GM19452 (cell line): Measurements from ENCODE around the gene ATP1B3.
"Not testable (repeated sequence)": the region's sequence is repeated elsewhere in the genome, so short reads cannot be mapped to it uniquely, and the experiment has no call there.

Source experiments
- ATAC-seq: cut with Tn5 transposase; IDR thresholded peaks from one replicate; pipeline ENCODE4 v1.9.1; 2021; ENCODE audit not compliant: unreplicated experiment

The ATP1B3 gene

DNA sequence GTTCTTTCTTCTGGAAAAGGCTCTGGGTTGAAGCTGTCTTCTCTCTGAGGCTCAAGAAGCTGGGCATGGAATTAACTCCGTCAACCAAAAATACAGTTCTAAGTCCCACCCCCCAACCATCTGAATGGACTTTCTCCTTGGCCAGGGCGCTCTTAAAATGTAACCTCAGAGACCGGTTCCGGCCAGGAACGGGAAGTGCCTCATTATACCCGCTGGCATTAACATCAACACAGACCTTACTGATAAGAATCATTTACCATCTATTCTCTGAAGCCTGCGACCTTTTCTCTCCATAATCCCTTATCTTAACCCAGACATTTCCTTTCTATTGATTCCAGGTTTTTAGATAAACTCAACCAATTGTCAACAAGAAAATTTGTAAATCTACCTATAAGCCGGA, 64.7 kb downstream of the ATP1B3 start:
- no peak for ATAC-seq

DNA sequence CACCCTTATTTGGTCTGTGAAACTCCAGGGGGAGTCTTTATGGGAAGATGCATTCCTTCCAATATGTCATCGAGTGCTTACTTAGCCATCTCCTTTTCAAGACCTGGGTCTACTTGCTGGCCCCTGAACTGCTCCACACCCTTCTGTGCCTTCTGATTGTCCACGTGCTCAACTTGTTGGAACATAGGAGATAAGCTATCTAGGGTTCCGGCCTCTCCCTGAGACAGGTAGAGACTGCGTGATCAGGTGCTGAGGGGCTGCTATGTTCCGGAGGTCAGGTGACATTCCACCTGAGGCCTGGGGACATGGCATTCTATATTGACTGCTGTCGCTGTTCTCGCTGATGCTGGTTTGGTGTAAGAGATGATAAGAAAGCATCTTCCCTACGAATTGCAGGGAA, 65.6 kb downstream of the ATP1B3 start:
- ATAC-seq = no peak

DNA sequence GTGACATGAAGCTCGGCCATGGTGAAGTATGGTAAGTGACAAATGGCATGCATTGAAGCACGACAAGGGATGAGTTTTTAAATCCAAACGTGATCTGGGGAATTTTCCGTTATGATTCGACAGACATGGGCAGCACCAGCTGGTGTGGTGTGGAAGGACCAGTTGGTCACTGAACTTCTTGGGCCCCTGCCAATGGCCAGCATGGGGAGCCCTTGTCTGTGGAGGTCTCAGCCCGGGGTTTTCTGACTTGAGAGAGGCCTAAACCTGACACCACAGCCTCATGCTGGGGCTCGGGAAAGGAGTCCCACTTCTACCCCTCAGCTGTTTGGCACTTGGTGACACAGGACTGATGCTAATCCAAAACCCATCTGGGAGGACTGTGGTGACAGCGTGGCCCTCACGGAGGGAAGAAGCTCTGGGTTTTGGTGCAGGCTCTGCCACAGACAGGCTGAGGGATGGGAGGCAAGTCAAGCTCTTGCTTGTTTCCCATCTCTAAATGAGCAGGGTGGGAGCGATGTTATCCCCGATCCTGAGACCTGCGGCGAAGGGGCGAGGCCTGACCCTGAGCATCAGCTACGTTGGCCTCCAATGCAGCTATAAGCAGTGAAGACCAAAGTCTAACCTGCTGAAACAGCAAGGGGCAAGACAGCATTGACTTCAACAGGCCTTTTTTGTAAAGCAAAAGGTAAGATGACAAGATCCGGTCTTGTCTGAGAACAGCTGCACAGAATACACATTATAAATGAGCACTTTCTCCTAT, 69.5 kb downstream of the ATP1B3 start:
- ATAC-seq = no peak

DNA sequence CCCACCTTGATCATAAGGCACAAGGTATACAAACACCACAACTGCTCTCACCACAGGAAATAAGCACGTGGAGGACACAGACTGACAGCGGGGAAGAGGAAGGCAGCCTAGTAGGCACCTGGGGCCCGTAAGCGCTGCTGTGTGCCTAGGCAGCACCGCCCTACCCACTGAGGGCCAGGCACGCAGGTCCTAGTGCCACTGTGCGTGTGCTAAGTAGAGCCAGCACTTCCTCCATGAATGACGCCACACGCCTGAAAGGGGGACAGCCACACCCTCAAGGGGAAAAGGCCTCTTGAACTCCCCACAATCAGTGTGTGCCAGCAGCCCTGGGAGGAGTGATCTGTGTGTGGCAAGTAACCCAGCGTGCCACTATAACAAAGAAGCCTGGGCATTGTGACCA, 73.0 kb downstream of the ATP1B3 start:
- ATAC-seq = no peak

DNA sequence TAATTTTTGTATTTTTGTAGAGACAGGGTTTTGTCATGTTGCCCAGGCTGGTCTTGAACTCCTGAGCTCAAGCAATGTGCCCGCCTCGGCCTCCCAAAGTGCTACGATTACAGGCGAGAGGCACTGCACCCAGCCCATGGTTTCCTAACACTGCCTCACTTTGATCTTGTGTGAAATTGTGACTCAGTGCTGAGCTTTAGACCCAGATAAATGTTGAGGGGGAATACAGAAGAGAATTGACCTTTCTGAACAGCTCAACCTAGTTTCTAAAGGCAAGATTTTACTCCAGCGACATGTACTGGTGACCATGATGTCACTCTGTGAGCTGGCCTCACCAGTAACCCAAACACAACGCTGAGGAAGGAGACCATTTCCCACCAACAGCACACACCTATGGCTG, 73.5 kb downstream of the ATP1B3 start:
- no peak for ATAC-seq

DNA sequence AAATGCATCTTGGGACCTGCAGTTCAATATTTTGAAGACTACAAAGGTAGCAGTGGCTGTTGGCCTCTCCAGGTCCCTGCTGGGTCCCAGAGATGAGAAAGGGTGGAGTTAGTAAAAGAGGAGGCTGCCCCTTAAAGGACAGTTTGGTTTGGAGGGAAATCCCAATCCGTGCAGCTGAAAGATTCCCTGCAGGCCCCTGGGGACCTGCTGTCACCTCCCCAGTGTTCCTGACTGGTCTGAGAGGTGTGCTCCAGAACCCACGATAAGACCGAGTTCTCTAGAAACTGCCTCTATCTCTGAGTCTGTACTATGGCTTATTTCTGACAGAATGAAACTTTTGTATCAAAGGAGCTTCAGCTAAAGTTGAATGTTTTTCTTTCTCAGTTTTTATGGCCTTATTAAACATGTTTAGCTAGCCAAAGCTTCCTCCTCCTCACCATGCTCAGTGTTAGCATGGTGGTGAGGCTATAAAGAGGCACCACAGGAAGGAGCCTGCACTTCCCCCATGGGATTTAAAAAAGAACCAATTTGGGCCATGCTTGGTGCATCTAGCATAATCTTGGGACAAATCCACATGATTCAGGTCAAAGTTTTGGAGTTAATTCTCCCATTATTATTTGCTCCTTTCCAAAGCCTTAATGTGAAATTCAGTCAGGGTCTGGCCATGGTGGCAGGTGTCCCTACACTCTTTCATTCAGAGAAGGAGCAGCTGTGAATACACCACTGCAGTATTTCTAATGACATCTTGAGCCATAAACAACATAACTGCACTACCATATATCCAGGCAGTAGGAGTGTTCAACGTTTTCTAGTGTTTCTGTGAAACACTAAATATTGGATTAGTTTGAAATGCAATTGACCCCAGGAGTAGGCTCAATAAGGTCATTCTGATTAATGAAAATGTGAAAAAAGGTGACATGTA, 74.4 kb downstream of the ATP1B3 start:
- no peak for ATAC-seq

DNA sequence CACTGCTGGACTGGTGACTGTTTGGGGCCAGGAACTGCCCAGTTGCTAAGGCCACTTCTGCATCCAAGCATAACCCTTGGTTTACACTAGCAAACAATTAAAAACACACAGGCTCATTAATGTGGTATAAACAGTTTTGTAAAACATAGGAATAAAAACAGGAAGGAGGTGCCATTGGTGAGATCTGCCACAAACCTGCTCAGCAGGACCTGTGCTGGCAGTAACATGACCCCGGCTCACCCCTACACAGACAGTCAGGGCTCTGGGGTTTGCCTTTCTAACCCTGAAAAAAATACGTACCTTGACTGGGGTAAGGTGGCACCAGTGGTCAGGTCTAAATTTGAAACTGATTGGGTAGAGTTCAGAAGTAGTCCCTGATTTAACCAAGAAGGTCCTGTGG, 76.2 kb downstream of the ATP1B3 start:
- no peak for ATAC-seq

DNA sequence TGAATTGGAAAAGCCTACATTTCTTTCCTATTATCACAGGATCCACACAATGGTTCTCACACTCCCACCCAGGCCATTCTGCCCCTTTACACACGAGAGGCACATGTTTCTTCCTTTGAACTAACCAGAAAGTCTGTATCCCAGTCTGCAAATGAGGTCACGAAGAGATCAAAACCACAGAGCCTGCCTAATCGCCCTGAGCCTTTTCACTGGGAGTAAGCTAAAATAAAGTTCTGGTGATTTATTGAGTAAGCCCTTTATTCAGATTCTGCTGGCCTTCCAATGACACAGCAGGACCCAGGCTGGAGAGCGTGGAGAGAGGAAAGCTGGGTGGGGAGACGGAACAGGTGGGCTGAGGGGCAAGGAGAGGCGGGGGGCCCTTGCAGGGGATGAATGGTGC, 78.7 kb downstream of the ATP1B3 start:
- no peak for ATAC-seq

DNA sequence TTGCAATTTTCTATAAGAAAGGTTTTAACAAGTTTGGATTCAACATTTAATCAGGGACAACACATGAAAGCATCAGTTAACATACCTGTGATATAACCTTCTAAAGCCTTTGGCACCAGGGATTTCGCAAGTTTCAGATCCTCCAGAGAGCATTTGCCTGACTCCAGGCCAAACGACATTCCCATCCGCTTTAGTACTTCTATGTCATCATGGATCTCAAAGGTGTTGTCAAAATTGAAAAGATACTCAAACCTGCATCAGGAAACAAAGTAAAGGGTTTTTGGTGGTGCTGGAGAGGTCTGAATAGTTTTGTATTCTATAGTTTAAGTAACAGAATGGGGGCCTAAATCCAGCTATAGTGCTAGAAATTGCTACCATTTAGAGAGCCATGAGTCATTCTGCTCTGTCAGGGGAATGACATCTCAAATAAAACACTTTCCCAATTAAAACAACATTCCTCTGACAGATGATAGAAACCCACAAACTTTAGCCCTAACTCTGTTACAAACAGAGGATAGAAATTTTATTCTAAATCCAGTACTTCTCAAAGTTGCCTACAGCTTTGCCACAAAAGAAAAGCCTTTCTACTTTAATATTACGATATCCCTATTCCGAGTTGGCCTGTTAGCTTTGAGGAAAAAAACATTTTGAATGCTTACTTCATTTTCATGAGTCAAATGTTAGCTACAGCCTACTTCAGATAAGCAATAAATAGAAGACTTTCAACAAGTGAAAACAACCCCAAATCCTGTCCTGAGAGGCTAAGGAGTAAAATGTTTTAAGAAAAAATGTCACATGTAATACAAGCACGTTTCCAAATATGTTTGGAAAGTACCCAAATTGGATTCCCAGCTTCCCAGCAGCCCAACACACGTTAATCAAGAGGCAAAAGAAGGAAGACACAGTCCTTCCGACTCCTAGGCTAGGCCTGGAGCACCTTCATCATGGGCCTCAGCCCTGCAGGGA, 83.4 kb downstream of the ATP1B3 start:
- ATAC-seq = no peak

DNA sequence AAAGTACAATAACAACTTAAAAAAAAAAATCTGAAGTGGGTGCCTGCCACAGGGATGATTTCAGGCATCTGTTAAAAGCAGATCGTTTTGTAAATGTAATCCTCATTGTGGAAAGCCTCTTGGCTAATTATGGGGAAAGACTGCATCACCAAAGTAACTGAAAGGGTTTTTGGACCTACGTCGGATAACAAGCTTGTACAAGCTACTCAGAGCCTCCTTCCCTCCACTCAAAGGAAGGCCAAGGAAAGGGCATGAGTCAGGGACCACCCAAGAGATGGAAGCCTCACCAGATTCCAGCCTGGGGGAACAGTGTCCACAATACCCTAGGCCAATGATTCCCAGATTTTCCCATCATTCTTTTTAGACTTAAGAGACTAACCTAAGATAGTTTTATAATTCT, 84.3 kb downstream of the ATP1B3 start:
- no peak for ATAC-seq

DNA sequence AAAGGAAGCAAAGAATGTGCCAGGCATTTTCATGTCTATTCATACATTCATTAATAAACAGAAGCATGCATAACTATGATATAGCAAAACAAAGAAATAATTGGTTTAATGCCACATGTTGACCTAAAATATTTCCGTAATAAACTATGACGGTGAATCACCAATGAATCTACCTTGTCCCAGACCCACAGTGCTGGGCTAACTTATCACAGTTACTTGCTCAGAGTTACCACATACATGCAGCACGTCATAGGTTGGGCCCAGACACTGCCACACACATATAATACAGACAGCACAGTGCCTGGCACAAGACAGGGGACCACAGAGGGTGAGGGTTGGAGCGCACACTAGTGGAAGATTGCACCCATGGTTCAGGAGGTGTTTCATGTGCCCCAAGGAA, 86.9 kb downstream of the ATP1B3 start:
- ATAC-seq = no peak

DNA sequence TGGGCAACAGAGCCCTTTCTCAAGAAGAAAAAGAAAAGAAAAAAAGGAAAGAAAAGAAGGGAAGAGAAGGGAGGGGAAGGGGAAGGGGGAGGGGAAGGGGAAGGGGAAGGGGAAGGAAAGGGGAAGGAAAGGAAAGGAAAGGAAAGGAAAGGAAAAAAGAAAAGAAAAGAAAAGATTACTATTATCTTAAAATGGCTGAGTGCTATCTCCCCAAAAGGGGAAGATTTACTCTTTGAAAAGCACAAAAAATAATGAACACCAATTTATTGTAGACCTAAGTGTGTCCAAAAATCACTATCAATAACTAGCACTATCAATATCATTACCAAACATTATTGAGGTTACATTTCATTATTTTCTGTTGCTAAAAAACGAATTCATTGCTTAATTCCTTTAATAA, 89.0 kb downstream of the ATP1B3 start:
- ATAC-seq = no peak

DNA sequence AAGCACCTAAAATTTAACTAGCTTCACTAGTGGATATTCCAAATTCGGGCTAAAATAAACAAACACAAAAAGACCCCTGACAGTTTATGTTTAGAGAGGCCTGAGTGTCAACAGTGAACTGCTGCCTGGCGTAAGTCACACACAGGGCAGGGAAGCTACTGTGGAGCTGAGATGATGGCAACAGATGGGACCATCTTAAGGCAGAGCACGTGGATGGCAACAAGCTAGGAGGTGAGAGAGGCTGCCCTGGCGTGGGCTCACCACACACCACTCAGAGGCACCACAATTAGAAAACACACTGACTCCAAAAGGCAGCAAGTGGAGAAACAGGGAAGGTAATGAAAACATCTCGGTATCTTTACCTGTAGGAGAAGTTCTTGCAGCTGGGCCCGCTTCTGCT, 93.3 kb downstream of the ATP1B3 start:
- no peak for ATAC-seq

DNA sequence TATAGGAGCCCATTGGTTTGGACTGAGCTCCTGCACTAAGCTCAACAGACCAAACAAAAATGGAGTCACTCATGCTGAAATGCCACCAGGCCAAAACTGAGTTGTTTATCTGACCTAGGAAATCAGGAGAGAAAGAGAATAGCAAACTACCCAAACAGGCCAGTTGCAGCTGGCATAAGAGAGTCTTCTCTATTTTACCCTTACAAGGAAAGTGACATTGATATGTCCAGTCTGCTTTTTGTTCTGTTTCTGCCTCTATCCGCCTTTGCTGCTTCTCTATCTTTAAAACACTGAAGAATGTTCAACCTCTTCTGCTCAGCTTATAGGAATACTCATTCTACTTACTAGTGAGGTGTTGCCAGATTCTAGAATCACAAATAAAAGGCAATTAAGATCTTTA, 95.1 kb downstream of the ATP1B3 start:
- ATAC-seq = no peak

DNA sequence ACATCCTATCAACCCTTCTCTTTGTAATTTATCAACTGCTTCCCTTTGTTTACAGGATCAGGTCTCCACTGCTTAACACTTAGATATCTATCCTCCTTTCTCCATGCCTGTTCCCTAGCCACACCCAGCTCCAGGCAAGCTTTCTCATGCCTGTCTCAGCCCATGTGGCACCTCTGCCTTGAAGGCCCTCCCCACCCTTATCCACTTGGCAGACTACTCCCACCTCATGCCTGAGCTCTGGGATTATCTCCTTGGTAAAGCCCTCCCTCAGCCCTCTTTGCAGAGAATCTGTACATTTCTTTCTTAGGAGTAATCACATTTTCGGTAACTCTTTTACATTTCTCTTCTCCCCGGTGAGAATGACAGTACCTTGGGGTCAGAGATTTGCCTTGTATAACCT, 96.0 kb downstream of the ATP1B3 start:
- no peak for ATAC-seq

DNA sequence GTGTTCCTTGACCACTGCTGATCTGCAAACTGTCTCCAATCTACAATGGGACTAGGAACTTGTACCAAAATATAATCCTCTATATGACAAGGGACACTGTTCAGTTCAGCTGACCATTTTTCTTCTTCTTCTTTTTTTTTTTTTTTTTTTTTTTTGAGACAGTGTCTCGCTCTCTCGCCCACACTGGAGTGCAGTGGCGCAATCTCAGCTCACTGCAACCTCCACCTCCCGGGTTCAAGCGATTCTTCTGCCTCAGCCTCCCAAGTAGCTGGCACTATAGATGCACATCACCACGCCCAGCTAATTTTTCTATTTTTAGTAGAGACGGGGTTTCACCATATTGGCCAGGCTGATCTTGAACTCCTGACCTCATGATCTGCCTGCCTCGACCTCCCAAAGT, 98.3 kb downstream of the ATP1B3 start:
- not testable (repeated sequence) for ATAC-seq
